HG02610 (cell line): Measurements from ENCODE around the gene GNAZ.

Experiments used
- ATAC-seq: cut with Tn5 transposase; IDR thresholded peaks from one replicate; pipeline ENCODE4 v1.9.1; 2021; ENCODE audit warnings: mild to moderate bottlenecking, moderate library complexity; ENCODE audit not compliant: unreplicated experiment

Gene GNAZ

DNA sequence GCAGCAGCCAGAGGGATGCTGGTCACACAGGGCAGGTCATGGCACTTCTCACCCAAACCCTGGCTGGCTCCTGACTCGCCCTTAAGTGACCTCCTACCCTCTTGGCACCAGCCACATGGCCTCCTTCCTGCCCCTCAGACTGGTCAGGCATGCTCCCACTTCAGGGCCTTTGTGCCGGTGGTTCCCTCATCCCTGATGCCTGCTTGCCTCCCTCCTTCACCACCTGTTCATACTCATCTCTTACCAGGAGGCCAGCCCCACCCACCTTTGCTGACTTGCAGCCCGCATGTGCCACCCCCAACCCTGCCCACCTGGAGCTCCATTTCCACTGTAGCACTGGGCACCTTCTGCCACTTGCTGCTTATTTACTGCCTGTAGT lies 20.1 kb downstream of the GNAZ start:
- no peak for ATAC-seq

DNA sequence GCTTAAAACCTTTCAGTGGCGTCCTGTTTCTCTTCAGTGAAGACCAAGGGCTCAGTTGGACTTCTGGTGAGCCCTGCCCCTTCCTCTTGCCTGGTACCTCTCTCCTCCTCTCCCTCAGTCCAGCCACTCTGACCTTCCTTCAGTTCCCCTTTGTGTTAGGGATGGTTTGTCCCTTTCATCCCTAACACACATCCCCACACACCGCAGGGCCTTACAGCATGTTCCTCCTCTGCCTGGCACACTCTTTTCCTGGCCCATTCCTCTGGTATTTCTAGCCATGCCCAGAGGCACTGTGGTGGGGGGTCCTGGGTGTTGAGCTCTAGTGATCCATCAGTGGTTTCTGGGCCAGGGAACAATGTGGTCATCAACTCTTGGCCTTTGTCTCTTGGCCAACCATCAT lies 21.4 kb downstream of the GNAZ start:
- no peak for ATAC-seq

DNA sequence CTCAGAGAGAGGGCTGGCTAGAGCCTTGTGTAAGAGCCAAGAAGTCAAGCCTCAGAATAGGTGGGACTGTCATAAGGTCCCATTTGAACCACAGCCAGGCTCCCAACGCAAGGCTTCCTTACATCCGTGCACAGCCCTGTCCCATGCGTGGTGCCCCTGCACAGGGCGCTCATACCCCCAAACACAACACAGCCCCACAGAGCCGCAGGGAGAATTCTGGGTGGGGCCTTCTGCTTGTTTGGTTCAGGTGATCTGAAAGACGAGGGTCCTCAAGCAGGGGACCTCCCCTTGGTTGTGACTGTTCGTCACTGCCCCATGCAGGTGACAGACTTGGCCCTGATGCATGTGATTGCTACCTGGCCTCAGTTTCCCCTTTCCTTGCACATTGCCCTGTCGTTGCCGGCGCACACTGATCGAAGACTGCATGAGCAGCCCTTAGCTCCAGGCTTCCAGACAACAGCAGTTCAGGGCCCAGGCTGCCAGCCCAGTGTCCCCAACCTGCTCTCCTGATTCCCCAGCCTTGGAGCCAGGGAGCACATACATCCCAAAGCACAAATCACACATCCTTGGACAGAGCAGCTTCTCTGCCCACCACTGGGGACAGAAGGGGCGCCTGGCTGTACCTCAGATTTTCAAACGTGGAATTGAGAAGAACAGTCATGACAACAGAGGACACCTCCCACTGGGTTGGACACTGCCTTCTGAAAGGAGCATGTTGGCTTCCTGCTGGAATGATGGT lies 22.1 kb downstream of the GNAZ start:
- ATAC-seq = no peak

DNA sequence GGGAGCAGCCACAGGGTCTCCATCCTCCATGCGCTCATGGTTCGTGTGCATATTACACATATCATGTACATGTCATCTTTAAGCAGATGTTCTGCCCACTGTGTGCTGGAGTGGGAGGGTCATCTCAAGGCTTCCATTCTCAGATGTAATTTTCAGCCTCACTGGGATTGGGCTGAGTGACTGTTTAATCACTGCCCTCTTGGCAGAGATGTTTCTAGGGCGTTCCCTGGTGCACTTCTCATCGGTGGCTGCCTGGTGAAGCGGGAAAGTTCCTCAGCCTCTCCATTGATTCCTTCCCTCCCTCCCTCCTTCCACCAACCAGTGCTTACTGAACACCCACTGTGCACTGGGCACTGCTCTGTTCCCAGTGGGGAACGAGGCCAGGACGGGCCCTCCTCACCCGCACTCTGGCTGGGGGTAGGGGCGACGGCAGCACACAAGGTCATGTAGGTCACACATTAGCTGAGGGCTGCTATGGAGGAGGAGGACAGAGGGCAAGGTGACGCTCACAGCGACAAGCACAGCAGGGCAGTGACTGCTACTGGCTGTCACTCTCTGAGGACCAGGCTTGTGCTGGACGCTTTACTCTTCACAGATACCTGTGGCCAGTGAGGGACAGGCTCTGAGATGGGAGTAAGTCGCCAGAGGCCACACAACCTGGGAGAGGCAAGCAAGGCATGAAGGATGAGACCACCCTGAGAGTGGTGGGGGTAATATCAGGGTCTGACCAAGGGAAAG lies 22.9 kb downstream of the GNAZ start:
- ATAC-seq = no peak

DNA sequence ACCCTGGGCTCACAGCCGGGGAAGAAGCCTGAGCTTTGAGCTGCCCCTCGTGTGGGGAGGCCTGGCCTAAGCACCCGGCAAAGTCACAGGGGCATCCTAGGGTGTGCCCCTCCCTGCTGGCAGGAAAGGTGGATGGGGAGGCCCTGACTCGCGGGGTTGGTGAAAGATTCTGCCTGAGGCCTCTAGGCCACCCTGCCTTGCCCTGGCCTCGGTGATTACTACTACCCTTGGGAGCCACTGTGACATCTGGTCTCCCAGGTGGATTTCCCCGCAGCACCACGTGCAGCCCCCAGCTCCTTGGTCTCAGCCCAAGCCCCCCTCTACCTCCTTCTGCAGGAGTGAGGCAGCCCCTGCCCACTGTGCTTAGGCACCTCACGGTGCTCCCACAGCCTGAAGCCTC lies 23.9 kb downstream of the GNAZ start:
- ATAC-seq = no peak

DNA sequence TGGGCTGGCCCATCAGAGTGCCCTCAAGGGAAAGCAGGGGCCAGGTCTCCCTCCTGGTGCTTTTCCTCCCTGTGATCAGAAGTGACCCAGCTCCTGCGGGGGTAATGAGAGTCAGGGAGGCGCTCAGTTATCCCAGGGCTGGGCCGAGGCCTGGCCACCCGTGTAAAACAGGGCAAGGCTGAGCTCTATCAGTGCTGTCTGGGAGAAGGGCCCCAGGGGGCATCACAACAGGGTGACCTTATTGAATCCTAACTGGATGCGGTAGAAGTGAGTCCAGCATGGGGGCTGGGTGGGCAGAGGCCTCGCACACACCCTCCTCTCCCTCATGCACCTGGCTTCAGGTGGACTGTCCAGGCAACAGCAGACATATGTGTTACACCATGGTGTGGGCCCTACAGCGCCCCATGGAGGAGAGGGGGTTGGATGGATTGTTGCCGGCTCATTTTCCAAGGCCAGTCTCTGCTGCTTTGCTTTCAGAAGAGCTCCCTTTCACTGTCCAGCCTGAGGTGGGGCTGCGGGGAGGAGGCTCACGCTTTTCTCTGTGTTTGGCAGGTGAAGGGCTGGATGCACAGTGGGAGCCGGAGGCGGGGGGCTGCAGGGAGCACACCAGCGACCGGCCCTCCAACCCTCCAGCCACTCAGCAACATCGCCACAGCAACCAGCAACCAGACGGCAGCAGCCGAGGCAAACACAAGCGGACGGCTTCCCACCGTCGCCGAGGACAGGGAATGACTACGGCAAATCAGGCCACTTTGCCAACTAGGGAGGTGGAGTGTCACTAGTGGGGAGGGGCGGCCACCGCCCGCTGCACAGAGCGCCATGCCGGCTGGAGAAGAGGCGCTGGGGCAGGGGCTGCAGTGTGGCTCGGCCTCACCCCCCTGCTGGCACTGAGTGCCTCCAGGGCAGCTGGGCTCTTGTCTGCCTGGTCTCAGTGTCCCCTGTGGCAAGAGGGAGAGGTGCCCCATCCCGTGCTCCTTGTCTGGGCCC lies 24.7 kb downstream of the GNAZ start:
- no peak for ATAC-seq

DNA sequence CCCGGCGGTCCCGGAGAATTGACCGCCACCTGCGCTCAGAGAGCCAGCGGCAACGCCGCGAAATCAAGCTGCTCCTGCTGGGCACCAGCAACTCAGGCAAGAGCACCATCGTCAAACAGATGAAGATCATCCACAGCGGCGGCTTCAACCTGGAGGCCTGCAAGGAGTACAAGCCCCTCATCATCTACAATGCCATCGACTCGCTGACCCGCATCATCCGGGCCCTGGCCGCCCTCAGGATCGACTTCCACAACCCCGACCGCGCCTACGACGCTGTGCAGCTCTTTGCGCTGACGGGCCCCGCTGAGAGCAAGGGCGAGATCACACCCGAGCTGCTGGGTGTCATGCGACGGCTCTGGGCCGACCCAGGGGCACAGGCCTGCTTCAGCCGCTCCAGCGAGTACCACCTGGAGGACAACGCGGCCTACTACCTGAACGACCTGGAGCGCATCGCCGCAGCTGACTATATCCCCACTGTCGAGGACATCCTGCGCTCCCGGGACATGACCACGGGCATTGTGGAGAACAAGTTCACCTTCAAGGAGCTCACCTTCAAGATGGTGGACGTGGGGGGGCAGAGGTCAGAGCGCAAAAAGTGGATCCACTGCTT lies 25.5 kb downstream of the GNAZ start:
- no peak for ATAC-seq

DNA sequence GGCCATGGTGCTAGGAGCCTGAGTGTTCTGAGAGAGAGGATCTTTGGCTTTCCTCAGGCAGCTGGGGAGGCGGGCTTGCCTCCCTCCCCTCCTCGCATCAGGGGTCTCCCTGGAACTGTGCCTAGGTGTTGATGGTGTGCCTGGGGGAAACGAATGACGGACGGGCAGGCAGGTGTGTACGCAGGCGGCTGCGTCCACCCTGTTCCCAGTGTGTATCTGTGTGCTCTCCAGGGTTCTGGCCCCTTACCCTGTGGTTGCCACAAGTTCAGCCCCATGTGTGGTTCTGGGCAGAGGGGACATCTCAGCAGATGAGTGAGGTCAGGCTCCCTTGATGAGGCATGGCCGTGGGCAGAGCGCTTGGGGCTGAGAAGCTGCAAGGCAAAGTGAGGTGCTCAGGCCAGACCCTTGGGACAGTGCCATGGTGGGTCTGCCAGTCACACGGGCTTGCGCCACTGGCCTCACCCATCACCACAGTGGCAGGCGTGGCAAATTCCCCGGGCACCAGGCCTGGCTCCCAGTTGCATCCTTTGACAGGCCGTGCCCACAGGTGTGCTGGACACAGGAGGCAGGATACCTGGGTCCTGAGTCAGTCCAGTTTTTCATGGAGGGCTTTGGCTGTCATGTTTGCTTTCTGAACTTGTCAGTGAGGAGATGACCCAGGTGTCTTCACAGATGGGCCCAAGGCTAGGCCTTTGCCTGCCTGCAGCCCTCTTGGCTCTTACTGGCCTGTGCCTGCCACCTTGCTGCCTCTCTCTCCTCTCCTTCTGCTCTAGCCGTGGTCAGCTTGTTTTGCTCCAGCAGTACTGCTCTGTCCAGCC lies 27.3 kb downstream of the GNAZ start:
- no peak for ATAC-seq

DNA sequence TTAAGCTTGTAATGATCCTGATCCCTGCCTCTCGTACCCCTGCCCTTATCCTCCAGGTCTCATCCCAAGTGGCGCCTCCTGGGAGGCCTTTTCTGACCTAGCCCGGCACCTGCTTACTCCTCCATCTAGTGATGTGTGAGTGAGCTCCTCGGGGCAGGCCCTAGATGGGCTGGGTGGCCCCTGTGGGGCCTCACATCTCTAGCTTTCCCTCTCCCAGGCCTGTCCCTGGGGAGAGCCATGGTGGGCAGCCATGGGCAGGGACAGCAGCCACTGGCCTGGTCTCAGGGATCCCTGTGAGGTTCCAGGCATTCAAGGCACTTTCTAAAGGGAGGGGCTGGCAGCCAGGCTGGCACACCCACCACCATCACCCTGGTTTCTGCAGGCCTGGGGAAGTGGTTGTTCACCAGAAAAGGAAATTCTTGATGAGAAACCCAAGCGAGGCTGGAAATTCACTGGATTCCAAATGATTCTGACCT lies 27.9 kb downstream of the GNAZ start:
- ATAC-seq = no peak

DNA sequence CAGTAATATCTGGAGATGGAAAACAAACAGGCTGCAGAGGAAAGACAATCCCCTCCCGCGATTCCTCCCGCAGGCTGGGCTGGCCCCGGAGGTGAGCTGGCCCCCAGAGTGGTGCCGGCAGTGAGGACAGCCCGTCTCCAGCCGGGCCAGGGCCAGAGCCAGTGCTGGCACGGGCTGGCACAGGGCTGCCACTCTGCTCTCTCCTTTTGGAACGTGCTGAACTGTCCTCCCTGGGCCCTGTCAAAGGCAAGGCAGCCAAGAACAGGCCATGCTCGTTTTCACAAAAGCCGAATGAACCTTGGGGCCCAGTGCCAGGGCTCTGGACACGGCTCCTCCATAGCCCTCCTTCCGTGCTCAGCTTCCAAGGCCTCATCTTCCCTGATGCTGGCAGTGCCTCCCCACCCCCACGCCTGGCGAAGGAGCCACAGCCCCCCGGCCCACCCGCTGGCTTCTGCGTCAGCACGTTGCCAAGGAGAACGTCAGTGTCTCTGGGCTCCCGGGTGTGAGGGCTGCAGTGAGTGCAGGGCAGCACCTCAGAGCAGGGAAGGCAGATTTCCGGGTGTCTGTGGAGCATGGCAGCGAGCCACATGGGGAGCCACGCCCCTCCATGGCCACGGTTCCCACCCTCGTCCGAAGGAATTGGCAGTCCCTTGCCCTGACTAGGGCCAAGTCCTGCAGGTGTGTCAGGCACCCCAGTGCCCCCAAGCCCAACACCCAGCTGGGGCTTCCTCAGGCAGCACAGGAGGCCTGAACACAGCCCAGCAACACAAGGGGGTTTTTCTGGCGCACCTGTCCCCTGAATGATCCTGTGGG lies 28.6 kb downstream of the GNAZ start:
- ATAC-seq = no peak

DNA sequence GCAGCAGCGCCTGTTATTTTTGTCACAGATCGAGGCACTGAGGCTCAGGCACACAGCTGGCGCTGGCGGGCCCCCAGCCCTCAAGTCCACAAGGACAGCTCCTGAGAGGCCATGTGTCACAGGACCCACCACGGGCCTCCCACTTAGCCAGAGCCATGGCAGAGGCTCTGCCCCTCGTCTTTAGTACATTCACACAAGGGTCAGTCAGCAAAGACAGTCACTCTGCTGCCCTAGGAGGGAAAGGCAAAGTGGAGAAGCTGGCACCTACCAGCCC lies 29.1 kb downstream of the GNAZ start:
- ATAC-seq = no peak

DNA sequence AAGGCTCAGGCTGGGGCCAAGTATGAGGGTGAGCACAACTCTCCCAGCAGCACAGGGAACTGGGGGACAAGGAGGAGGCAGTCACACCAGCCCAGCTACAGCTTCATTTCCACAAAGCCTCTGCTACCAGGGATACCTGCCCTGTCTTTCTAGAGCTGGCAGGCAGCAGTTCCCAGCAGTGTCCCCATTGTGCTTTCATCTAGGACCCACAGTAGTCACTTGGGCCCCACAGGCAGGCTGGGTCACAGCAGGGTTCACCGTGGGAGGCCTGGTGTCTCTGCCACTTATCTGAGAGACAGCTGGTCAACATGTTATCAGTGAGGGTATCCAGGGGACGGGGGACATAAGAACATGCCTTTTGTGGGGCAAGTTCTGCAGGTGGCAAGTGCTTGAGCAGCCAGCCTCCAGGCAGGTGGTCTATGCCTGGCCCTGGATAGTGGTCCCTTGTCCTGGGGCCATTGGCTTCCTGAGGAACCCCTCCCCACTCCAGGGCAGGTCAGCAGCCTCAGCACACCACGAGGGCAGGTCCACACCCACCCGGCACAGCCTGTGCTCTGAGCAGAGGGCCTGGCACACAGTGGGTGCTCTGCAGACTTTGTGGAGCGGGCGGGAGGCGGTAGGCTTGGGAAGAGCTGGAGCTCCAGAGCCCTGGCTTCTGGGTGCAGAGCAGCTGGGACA lies 29.9 kb downstream of the GNAZ start:
- no peak for ATAC-seq

DNA sequence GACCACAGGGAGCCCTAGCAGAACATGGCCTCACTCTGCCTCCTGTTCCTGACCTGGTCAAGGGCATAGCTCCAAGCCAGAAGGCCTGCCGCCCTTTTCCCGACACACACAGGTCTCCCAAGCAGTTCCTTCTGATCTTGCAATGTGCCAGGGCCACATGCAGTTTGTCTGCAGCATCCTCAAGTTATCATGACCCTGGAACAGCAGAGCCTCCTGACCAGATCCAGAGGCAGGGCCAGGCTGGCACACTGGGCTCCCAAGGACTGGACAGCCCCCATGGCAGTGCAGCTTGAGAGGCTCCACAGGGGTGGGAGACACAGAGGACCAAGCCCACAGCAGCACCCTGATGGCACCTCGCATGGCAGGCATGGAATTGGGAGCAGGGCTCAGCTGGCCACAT lies 31.2 kb downstream of the GNAZ start:
- ATAC-seq = no peak

DNA sequence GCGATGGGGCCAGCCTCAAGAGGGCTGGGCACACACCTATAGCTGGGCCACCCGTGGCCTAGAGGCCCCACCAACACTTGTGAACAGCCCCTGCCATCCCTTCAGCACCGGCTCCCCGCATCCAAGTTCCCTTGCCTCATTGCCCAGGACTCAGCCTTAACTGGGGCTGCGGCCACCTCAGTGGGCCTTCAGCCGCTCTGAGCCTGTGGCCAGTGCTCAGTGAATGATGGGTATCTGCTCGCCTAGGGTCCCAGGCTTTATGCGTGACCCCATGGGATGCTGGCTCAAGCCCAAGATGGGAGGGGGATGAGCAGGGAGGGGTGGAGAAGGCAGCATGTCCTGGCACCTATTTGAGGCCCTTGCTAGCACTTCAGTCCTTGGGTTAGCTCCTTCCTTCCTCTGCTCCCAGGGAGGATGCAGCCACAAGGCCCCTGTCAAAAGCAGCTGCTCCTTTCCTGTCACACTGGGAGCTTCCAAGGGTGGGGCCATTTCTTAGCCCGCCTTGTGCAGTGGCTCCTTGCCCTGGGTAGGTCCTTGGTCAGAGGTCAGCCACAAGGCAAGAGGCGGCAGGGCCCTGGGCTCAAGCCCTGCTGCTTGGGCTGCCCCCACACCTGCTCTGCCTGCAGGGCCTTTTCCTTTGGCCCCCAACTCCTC lies 31.8 kb downstream of the GNAZ start:
- no peak for ATAC-seq

DNA sequence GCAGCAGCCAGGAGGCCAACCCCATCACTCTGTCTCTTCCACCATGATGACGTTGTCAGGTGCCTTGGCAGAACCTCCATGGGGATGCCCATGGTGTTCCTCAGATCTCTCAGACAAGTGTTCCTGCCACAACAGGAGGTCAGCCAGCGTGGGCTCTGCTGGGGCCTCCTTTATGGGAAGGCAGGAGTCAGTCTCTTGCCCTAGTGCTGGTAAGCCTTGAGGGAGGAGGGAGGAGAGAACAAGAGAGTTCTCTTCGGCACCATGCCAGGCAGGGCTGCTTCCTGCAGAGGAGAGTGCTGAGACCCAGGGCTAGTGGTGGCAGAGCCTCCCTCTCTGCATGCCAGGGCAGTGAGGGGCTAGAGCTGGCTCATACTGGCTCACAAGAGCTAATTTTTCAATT lies 32.5 kb downstream of the GNAZ start:
- no peak for ATAC-seq

DNA sequence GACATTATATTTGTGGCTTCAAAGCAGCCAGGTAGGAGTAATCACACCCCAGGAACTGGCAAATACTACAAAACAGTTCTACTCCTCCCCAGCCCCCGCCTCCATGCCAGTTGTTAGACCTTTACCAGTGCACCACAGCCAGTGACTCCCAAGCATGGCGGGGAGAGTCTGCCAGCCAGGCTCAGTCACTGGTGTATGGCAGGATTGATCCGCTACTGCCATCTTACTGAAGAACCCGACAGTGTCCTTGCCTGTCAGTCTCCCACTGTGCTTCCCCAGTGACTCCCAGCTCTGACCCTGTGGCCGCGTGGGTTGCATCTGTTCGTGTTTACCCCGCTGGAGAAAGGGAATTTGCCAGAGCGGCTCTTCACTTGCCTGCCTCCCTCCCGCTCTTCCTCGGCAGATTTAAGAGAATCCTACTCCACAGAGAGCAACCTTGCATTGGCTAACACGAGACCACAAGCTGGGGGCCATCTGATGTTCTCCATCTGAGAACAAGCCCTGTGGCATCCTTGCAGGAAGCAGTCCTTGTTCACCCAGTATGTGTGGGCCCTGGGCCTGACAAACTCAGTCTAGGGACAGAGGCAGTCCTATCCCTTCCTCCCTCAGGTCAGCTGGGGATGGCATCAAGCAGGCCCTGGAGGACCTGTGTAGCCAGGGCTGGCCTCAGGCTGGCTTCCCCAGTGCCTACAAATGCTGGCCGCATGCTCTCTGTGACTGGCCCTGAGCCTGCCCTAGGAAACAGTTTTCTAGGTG lies 33.1 kb downstream of the GNAZ start:
- no peak for ATAC-seq

DNA sequence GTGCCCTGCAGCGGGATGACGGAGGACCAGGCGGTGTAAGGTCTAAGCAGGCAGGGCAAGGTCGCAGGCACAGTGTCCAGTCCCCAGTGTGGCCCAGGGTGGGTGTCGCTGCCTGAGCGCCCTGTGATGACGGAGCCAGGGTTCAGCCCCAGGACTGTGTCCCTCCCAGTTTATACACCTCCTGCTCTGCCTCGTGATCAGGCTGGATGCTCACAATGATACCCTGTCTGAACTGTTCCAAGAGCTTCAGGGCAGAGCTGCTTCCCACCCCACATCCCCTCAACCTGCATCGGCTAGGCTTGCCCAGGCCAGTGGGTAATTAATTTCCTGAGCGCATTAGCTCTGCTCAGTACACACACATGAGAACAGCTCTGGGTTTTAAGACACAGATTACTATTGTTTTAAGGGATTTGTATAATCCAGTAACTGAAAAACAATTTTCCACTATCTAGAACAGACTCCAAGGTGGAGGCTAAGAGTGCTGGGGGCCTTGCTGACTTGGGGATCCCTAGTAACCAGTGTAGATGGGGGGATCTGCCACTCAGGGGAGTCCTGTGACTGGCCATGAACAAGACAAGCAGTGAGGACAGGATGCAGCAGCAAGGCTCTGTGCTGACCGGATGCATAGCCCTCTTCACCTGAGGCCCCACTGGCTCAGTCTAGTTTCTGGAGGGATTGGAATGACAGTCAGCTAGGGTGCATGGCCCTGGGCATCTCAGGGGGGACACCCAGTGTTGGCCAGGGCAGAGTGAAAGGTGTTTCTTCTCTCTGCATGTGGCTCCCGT lies 34.1 kb downstream of the GNAZ start:
- no peak for ATAC-seq
